Aorta (tissue), 5 donors: ENCODE results near the gene UFSP2. TPM values are rescaled to one million over a fixed set of nuclear protein-coding genes. Genes with fewer than 3 reads are reported as not detected.
A peak's percentile ranks its signal among the peaks of the same experiment; 100 is the strongest.

Experiments used
- ATAC-seq: fragments of 200-7000 bp; cut with Tn5 transposase; one replicate; pipeline ENCODE4 v1.9.1; 2022; ENCODE audit warnings: moderate library complexity; ENCODE audit not compliant: low FRiP score
- DNase-seq, 2 donors: peaks; one replicate each; pipeline ENCODE4 v3.0.0-alpha.2; 2020
- H3K27ac ChIP-seq, 2 donors: one replicate each; pipeline ENCODE4 v1.5.1; 2013; ENCODE audit warnings: low read length in 2 of 2, mild to moderate bottlenecking in 2 of 2, moderate library complexity in 2 of 2, control low read depth in 1 of 2, inconsistent platforms in 1 of 2, low read depth in 1 of 2
- H3K27me3 ChIP-seq, 2 donors: one replicate each; pipeline ENCODE4 v1.6.1; 2013; ENCODE audit warnings: control low read depth in 1 of 2, low read length in 1 of 2, mild to moderate bottlenecking in 1 of 2, moderate library complexity in 1 of 2; ENCODE audit not compliant: insufficient read depth in 2 of 2, control insufficient read depth in 1 of 2
- H3K36me3 ChIP-seq, 2 donors: one replicate each; pipeline ENCODE4 v1.6.1; 2013; ENCODE audit warnings: control low read depth in 1 of 2, low read length in 1 of 2, mild to moderate bottlenecking in 1 of 2; ENCODE audit not compliant: insufficient read depth in 2 of 2, control insufficient read depth in 1 of 2
- H3K4me1 ChIP-seq, 2 donors: one replicate each; pipeline ENCODE4 v1.6.1; 2013; ENCODE audit warnings: low read length in 2 of 2, control low read depth in 1 of 2, mild to moderate bottlenecking in 1 of 2, moderate library complexity in 1 of 2; ENCODE audit not compliant: insufficient read depth in 2 of 2, control insufficient read depth in 1 of 2
- H3K4me3 ChIP-seq, 2 donors: one replicate each; pipeline ENCODE4 v1.5.1; 2013; ENCODE audit warnings: low read length in 2 of 2, control low read depth in 1 of 2, mild to moderate bottlenecking in 1 of 2
- H3K9me3 ChIP-seq: one replicate; pipeline ENCODE4 v1.6.1; 2013; ENCODE audit warnings: mild to moderate bottlenecking, low read length; ENCODE audit not compliant: control insufficient read depth
- WGBS, 2 donors: extraction: QIAGEN DNeasy Blood & Tissue Kit; methylation state at CpG; one replicate each; pipeline ENCODE4 v1.1.7; 2013; 5-methylcytosine and 5-hydroxymethylcytosine counted together
- intact Hi-C, 2 donors: fragments of 100-400 bp; cut with DNase I; formaldehyde crosslinking; loops; one replicate each; pipeline versions ENCODE4 v1.14.2 to v1.15.0; 2022
- polyA plus RNA-seq, 2 donors: library from polyadenylated mRNA; stranded (reverse); fragments of 200-250 nt; gene quantifications; one replicate each; pipeline ENCODE4 v1.2.3, GENCODE V29; 2013
- total RNA-seq, 2 donors: library from RNA; stranded (reverse); fragmentation: NEBNext Ultra II Directional; extraction: Animal tissue kit (Norgen Biotek cat#: 25700); gene quantifications; one replicate each; pipeline ENCODE4 v1.2.1, GENCODE V29; 2021
- donor health status: healthy with polysubstance abuse.
- donor health status: Bipolar disorder and iron deficiency.
- donor health status: DM: no; HTN: no; CAD: no.
- donor health status: DM: no; HTN: no; CAD: no.
- donor health status: DM: yes; HTN: yes; CAD: no.

The UFSP2 gene
- total and polyA plus RNA-seq, 4 donors, result 29.5 to 46.5 (median 38.7) TPM

DNA sequence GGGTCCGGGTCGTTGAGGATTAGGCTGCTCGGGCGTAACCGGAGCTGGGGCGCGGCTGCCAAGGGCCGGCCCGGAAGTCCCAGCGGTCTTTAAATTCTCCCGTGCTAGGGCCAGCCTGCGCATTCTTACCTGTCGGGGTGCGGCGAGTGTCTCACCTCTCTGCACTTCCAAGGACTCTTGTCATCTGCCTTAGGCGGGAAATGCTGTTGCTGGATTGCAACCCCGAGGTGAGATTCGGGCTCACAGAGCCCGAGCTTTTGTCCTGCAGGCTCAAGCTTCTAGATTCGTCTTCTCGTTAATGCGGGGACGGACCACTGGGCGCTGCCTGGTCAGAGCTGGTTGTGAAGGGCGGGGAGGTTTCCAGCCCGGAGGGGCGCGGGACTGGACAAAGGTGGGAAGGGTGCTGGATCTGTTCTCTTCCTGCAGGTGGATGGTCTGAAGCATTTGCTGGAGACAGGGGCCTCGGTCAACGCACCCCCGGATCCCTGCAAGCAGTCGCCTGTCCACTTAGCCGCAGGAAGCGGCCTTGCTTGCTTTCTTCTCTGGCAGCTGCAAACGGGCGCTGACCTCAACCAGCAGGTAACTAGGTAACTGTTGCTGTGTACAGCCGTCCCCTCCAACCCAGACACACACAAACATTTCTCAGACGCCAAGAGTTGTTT is 28.9 kb downstream of the UFSP2 start, which contains the start of gene ANKRD37:
Gene ANKRD37, plus strand, starts transcription at position 118 of the 662 bp plus-strand sequence. Its CDS starts 83 bp downstream, at position 201.
- no peaks in the 10 kb centered on the region for H3K27me3 ChIP-seq
- 1 to 2% methylated on average over 38 of the region's 38 CpGs for WGBS, 2 donors

DNA sequence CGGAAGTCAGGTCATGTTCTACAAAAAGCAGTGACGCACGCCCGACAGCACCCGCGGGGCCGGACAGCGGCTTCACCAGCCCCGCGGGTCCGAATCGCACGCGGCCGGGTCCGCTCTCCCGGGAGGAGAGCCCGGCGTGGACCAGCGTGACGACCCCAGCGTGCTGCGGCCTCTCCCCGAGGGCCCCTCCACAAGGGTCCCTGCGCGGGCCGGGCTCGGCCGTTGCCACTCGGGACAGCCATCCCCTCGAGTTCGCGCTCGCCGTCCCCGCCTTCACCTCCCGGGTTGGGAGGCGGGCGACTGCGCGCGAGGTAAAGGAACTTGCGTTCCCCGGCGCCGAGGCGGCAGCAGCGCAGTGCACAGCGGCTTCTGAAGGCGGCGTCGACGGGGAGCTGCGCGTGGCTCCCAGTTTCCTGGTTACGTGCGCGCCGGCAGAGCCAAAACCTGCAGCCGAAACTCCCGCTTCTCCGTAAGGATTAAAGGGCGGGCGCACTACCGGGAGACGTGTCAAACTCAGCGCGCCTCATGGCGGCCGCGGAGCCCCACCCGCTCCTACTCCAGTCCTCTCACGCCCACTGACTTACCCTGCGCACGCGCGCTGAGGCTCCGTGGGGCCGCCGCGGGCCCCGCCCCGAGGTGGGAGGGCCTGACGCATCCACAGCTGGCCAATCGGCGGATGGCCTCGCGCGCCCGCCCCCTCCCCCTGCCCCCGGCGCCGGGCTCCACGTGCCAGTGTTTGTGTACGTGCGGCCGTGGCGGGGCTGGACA is 29.6 kb downstream of the UFSP2 start:
- DNase-seq (peak; percentile 98), ATAC-seq (peak; percentile 98)
- Histone ChIP-seq H3K4me3 (peak overlapping the region; percentile 71 to 76), H3K4me1 (no peaks in the 10 kb centered on the region), H3K27me3 (no peaks in the 10 kb centered on the region), H3K36me3 (no peaks in the 10 kb centered on the region), H3K9me3 (no peaks in the 10 kb centered on the region), H3K27ac (peak overlapping the region; percentile 89 to 98)
- intact Hi-C loops, result loop anchor here (2.0 to 10.0 kb wide), 6 partner anchors 37 to 206 kb away; partner anchors contain the start of genes CFAP97 (in 1 of the 2), PDLIM3 (in 1 of the 2) and SNX25 (in 1 of the 2)
- WGBS, 2 donors, result 0 to 1% methylated on average over 83 to 98 of the region's 98 CpGs

More for the DNA sequence above, 28.9 kb downstream of the UFSP2 start, which contains the start of gene ANKRD37:
- Histone ChIP-seq H3K4me3 (peak within 1 kb of the TSS; percentile 71 to 76), H3K27ac (peak within 1 kb of the TSS; percentile 89 to 98), H3K9me3 (no peaks in the 10 kb centered on the region), H3K4me1 (no peaks in the 10 kb centered on the region), H3K36me3 (peaks cover 0 to 1% of the 10 kb centered on the region in 2 donors)
- intact Hi-C loops, result loop anchor here (2.0 to 10.0 kb wide), 6 partner anchors 38 to 205 kb away; partner anchors contain the start of genes CFAP97 (in 1 of the 2), PDLIM3 (in 1 of the 2) and SNX25 (in 1 of the 2)
- DNase-seq, result peak; percentile 66 to 81
- ATAC-seq, result peak; percentile 12

- H3K4me1 ChIP-seq, result no peaks in the 10 kb centered on the region
- no peak for ATAC-seq
- no peaks in the 10 kb centered on the region for H3K27me3 ChIP-seq
- H3K36me3 ChIP-seq, result no peaks in the 10 kb centered on the region
- no peaks in the 10 kb centered on the region for H3K9me3 ChIP-seq
- H3K4me3 ChIP-seq, result peak within 1 kb of the TSS; percentile 71 to 76
- DNase-seq, result no peak
- peak within 1 kb of the TSS; percentile 89 to 98 for H3K27ac ChIP-seq
- intact Hi-C loops, result loop anchor here (5.0 to 10.0 kb wide), 3 partner anchors 38 to 207 kb away; partner anchors contain the start of genes CFAP97 (in 1 of the 2) and SNX25 (in 1 of the 2)
- 2 to 5% methylated on average over 12 of the region's 12 CpGs for WGBS, 2 donors
Measured at GRCh38 chr4:185395238-185395955, 30.4 kb downstream of the UFSP2 start, which contains the start of gene LRP2BP. LRP2BP (minus strand) TSS chr4:185395924; CDS start chr4:185378186, 17,738 bp downstream.

- no peaks in the 10 kb centered on the region for H3K36me3 ChIP-seq
- WGBS, 2 donors, result 20 to 40% methylated on average over 12 of the region's 12 CpGs
- ATAC-seq (no peak), DNase-seq (no peak)
- no peaks in the 10 kb centered on the region for H3K4me1 ChIP-seq
- H3K27me3 ChIP-seq, result no peaks in the 10 kb centered on the region
- intact Hi-C loops, result loop anchor here (5.0 to 10.0 kb wide), 3 partner anchors 37 to 208 kb away; partner anchors contain the start of genes CFAP97 (in 1 of the 2) and SNX25 (in 1 of the 2)
- no peaks in the 10 kb centered on the region for H3K9me3 ChIP-seq
- H3K27ac ChIP-seq, result no peak overlapping the region
- H3K4me3 ChIP-seq, result peak overlapping the region; percentile 71 to 76
Measured at GRCh38 chr4:185394568-185395237, 31.1 kb downstream of the UFSP2 start.

DNA sequence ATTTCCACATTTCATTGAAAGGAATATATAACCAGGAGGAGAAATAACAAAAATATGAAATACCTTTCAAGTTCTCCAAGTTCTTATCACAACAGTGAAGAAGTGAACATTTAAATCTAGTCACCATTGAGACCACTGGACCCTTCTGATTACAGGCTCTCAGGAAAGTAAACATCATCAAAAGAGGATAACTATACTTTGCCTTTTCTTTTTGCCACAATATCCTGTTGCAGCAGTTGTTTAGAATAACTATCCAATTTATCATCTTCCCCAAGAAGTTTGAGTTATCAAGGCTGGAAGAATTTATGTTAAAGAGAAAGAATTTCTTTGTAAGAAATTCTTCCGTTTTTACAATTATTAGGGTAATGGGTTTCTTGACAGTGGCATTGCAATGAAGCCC is 33.6 kb downstream of the UFSP2 start:
- Histone ChIP-seq H3K4me3 (no peak overlapping the region), H3K27me3 (no peaks in the 10 kb centered on the region), H3K4me1 (no peaks in the 10 kb centered on the region), H3K27ac (no peak overlapping the region), H3K9me3 (no peaks in the 10 kb centered on the region), H3K36me3 (no peaks in the 10 kb centered on the region)
- 82 to 90% methylated on average over 1 of the region's 1 CpG for WGBS, 2 donors
- intact Hi-C loops, result loop anchor here in 1 of 2 donors (10.0 kb wide), 1 partner anchor 187 kb away; the partner anchor contains the start of genes CFAP97 and SNX25
- ATAC-seq, result no peak
- no peak for DNase-seq

- ATAC-seq (no peak), DNase-seq (no peak)
- WGBS, 2 donors, result 92 to 94% methylated on average over 6 of the region's 6 CpGs
- Histone ChIP-seq H3K27ac (no peak overlapping the region), H3K9me3 (no peaks in the 10 kb centered on the region), H3K36me3 (no peaks in the 10 kb centered on the region), H3K4me1 (no peaks in the 10 kb centered on the region), H3K4me3 (no peak overlapping the region), H3K27me3 (no peaks in the 10 kb centered on the region)
- intact Hi-C loops, result loop anchor here in 1 of 2 donors (10.0 kb wide), 1 partner anchor 186 kb away; the partner anchor contains the start of genes CFAP97 and SNX25
Measured at GRCh38 chr4:185390941-185391340, 34.8 kb downstream of the UFSP2 start.

DNA sequence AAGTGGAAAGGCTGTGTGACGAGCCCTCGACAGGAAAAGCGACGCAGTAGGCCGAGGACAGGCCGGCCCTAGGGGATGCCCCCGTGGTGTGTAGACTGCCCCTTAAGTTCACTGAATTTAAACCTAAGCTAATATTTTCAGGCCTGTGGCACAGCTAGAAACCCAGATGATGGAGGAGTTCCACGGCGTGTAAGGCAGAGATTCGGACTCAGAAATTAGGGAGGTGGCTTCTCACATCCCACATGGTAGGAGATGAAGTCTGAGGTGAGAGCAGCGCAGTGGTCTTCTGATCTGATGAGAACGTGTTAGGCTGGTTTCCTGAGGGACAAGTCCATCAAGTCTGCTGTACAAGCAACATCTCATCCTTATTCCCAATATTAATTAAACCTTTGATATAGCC is 37.8 kb downstream of the UFSP2 start:
- Histone ChIP-seq H3K9me3 (no peaks in the 10 kb centered on the region), H3K36me3 (no peaks in the 10 kb centered on the region), H3K4me1 (peaks cover 0 to 3% of the 10 kb centered on the region in 2 donors), H3K27me3 (no peaks in the 10 kb centered on the region), H3K4me3 (no peak overlapping the region), H3K27ac (no peak overlapping the region)
- ATAC-seq, result peak; percentile 20
- no peak for DNase-seq
- intact Hi-C loops, result no loop called here
- 93 to 94% methylated on average over 12 of the region's 12 CpGs for WGBS, 2 donors
